Fibroblast of the conjunctiva (primary cell): ENCODE measurements around the gene BST1.
"Not testable (repeated sequence)": the region's sequence is repeated elsewhere in the genome, so short reads cannot be mapped to it uniquely, and the experiment has no call there.

Experiments used
- DNase-seq: peaks from one replicate; pipeline ENCODE4 v3.0.0-alpha.2; 2010; ENCODE audit warnings: low read depth

The BST1 gene

DNA sequence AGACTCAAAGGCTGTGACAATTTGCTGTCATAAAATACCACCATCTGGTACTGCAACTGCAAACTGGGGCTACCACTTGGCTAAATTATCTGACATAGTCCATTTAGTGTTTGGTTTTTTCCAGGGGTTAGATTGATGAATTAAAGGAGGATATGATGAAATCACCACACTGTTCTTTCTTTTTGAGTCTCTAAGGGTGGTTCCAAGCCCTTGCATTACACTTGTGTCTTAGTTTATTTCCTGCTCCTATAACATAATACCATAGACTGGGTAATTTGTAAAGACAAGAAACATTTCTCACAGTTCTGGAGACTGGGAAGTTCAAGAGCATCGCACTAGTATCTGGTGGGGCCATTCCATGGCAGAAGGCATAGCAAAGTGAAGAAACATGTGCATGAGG lies 43.2 kb downstream of the BST1 start:
- DNase-seq, result no peak

- no peak for DNase-seq
Measured at GRCh38 chr4:15749001-15749400, 46.1 kb downstream of the BST1 start.

- DNase-seq, result no peak
Measured at GRCh38 chr4:15751153-15751552, 48.3 kb downstream of the BST1 start.

DNA sequence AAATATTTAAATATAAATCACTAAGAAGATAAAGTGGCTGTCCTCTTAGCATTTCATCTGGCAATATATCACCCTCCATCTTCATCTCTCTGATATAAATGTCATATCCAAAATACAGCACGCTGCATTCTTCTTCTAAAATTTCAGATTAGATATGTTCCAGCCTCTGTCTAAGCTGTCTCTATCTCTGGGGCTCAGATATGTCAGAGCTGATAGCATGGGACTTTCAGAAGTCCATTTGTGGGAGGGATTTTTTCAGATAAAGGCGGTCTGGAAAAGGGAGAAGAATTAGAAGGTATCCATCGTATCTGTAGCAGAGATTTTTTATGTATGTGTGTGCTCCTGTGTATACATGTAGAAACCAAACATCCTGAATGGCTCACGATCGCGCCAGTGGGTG lies 50.2 kb downstream of the BST1 start:
- DNase-seq, result no peak

- DNase-seq, result no peak
Measured at GRCh38 chr4:15753786-15754185, 50.9 kb downstream of the BST1 start.

- DNase-seq, result no peak
Measured at GRCh38 chr4:15754323-15754722, 51.5 kb downstream of the BST1 start.

DNA sequence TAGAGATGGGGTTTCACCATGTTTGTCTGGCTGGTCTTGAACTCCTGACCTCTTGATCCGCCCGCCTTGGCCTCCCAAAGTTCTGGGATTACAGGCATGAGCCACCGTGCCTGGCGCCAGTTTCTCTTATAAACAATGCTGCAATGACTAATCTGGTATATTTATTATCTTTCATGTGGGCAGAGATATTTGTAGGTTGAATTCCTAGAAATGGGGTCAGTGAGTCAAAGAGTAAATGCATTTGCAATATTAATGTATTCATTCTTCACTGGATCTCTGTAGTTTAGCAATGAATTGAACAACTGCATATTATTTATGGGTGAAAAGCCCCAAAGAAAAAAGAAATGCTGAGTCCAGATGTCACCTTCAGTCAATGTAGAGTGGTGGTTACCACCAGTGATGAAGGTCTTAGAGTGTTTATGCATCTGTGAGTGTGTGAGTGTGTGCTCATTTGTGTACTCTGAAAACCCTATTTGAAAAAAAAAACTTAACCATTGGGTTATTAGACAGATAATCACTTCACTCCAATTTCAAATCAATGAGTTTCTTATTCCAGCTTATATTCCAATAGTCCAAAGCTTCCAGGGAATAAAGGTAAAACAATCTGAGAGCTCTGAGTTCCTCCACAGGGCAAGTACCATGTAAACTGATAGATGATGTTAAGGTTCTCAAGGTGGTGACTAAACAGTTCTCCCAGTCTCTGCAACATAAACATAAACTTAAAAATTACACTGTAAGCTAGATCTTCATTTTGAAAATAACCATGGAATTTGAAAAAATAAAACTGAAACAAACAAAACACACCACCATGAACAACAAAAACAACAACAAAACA lies 52.7 kb downstream of the BST1 start:
- DNase-seq, result no peak

GRCh38 chr4:15756361-15756861 lies 53.5 kb downstream of the BST1 start:
- no peak for DNase-seq

GRCh38 chr4:15757054-15757453 lies 54.2 kb downstream of the BST1 start:
- DNase-seq, result no peak

DNA sequence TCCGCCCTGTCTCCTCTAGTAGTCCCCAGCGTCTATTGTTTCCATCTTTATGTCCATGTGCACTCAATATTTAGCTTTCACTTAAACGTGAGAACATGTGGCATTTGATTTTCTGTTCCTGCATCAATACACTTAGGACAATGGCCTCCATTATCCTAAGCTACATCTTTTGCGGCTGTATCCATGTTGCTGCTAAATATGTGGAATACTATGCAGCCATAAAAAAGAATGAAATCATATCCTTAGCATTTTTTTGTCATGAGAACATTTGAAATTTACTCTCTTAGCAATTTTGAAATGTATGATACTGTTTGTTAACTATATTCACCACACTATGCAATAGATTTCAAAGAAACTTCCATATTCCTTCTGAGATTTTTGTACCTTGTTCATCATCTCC lies 55.4 kb downstream of the BST1 start:
- no peak for DNase-seq

DNA sequence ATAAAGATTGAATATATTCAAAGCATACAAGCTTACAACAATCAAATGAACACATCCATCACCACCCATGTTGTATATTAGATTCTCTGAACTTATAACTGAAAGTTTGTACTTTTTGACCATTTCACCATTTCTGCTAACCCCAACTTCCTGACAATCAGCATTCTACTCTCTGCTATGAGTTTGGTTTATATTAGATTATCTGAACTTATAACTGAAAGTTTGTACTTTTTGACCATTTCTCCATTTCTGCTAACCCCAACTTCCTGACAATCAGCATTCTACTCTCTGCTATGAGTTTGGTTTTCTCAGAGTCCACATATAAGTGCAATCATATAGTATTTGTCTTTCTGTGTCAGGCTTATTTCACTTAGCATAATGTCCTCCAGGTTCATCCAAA lies 59.6 kb downstream of the BST1 start:
- not testable (repeated sequence) for DNase-seq

- DNase-seq, result no peak
Measured at GRCh38 chr4:15765391-15765790, 62.5 kb downstream of the BST1 start.

- no peak for DNase-seq
Measured at GRCh38 chr4:15765910-15766697, 63.2 kb downstream of the BST1 start.

- DNase-seq, result no peak
Measured at GRCh38 chr4:15766821-15767220, 64.0 kb downstream of the BST1 start.

DNA sequence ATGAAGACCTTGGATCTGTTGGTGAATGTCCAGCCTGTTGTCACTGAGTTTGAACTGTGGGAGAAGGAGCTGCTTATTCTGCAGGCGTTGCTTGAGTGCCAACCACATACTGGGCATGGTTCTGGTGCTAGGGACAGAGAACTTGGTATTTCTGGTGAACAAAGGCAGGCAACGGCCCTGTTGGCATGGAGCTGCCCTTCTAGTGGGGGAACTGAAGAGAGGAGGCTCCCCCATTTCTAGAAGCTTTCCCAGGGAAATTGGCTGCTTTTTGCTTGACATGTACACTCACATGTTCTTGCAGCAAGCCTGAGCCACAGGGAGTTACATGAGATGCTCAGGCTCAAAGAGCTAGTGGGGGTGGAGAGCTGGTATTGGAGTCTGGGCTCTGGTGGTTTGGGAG lies 66.3 kb downstream of the BST1 start:
- DNase-seq, result no peak

DNA sequence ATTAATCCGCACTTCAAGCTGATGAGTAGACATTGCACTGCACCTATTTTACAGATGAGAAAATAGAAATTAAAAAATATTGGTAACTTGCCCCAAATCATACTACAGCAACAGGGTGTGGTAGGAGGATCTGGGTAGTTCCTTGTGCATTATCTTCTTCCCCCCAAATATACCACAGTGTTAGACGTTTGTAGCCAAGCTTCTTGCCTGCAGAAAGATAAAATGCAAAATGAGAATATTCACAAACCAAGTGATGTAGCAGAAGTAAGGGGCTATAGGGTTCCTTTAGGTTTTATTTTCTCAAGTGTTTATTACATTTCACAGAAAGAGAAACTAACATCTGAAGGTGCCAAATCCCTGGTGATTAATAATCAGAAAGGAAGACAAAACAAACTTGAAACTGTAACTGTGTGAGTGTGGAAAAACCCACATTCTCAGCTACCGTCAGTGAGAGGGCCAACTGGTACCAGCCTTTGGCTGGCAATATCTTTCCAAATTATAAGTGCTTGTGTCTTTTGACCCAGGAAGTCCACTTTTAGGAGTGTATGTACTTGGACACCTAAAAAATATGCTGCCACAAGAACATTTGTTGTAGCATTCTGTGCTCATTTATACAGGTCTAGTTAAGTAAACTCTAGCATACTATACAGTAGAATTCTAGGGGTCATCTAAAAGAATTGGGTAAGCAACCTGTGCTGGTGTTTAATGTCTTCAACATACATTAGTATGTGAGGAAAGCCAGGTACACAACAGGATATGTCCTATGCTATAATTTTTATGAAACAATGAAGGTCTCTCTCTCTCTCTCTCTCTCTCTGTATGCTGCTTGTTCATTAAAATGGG lies 68.6 kb downstream of the BST1 start:
- DNase-seq, result no peak

GRCh38 chr4:15774020-15774420 lies 71.2 kb downstream of the BST1 start:
- DNase-seq, result no peak

DNA sequence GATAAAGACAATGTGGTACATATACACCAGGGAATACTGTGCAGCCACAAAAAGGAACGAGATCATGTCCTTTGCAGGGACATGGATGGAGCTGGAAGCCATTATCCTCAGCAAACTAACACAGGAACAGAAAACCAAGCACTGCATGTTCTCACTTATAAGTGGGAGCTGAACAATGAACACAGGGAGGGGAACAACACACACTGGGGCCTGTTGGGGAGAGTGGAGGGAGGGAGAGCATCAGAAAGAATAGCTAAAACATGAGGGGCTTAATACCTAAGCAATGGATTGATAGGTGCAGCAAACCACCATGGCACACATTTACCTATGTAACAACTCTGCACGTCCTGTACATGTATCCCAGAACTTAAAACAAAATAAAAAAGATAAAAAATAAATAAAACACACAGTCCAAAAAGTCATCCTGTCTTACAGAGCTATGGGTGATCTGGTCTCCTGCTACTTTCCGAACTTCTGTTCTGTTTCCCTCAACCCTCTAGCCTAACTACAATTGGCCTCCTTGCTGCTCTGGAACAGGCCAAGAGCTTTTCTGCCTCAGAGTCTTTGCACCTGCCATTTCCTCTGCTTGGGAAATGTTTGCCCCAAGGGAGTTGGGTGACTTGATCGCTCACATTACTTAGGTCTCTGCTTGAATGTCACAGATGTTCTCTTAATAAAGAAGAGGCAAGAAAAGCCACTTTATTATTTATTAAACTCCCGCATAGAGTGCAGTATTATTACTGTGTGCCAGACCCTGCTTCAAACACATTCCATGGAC lies 74.2 kb downstream of the BST1 start:
- no peak for DNase-seq

- no peak for DNase-seq
Measured at GRCh38 chr4:15777697-15778288, 74.9 kb downstream of the BST1 start.

- no peak for DNase-seq
Measured at GRCh38 chr4:15778289-15779241, 75.7 kb downstream of the BST1 start, which contains the start of gene CD38. TSS of gene CD38 (plus strand) at chr4:15778328. CDS start at chr4:15778415, 87 bp downstream.
